H1 (cell line): ENCODE data around the gene BSN. TPM values are rescaled to one million over a fixed set of nuclear protein-coding genes. Genes with fewer than 3 reads are reported as not detected.

Experiments
- CTCF ChIA-PET: fragments of 300-600 bp; sonication (Branson Sonifier 250); formaldehyde crosslinking; loops from one replicate; lab custom pipeline; 2021; ENCODE audit not compliant: partially characterized antibody; lab: Charles Lee
- POLR2A ChIA-PET: fragments of 300-600 bp; sonication (Branson Sonifier 250); formaldehyde crosslinking; loops from one replicate; lab custom pipeline; 2021; ENCODE audit warnings: inconsistent platforms; ENCODE audit not compliant: partially characterized antibody; lab: Charles Lee
- DNase-seq, 2 experiments: peaks; one replicate each; pipeline versions ENCODE4 v3.0.0 to v3.0.0-alpha.2; 2010 to 2022; ENCODE audit warnings: low spot score in 2 of 2, low read depth in 1 of 2, mixed read lengths in 1 of 2
- FAIRE-seq: peaks from 2 replicates; lab custom pipeline; 2011; peaks lifted over from hg19 to GRCh38; lab: Jason Lieb, UNC
- H2AFZ ChIP-seq: 2 replicates; pipeline ENCODE4 v1.8.1; 2012; ENCODE audit warnings: low read length, inconsistent platforms
- H2AK5ac ChIP-seq: 2 replicates; pipeline ENCODE4 v1.6.1; 2013; ENCODE audit warnings: low read depth, low read length
- H2BK120ac ChIP-seq: replicated peaks from 2 replicates; pipeline ENCODE3; 2013; ENCODE audit warnings: low read depth, low read length, inconsistent platforms
- H2BK12ac ChIP-seq: 2 replicates; pipeline ENCODE4 v1.6.1; 2013; ENCODE audit warnings: low read depth, low read length
- H2BK15ac ChIP-seq: 2 replicates; pipeline ENCODE4 v1.6.1; 2013; ENCODE audit warnings: low read length
- H2BK20ac ChIP-seq: 2 replicates; pipeline ENCODE4 v1.6.1; 2013; ENCODE audit warnings: low read length
- H2BK5ac ChIP-seq: 2 replicates; pipeline ENCODE4 v1.6.1; 2013; ENCODE audit warnings: low read depth, low read length
- H3K14ac ChIP-seq: 2 replicates; pipeline ENCODE4 v1.6.1; 2013; ENCODE audit warnings: inconsistent platforms; ENCODE audit not compliant: insufficient read length
- H3K18ac ChIP-seq: 2 replicates; pipeline ENCODE4 v1.6.1; 2013; ENCODE audit warnings: low read length; ENCODE audit errors: extremely low read depth
- H3K23ac ChIP-seq: 2 replicates; pipeline ENCODE4 v1.6.1; 2013; ENCODE audit warnings: inconsistent platforms; ENCODE audit not compliant: insufficient read length
- H3K23me2 ChIP-seq: 2 replicates; pipeline ENCODE4 v1.6.1; 2013; ENCODE audit warnings: low read depth, low read length
- H3K27ac ChIP-seq: 2 replicates; pipeline ENCODE4 v1.6.1; 2011; ENCODE audit warnings: low read depth, low read length, inconsistent platforms
- H3K27me3 ChIP-seq, 4 experiments: replicated peaks in 1 of 4; 1 replicate in 1 of 4; 2 replicates in 3 of 4; pipeline versions ENCODE4 v1.6.1 to v1.8.1; 2011 to 2013; ENCODE audit warnings: low read length in 3 of 4, mild to moderate bottlenecking in 3 of 4, inconsistent platforms in 2 of 4, mixed read lengths in 2 of 4, moderate library complexity in 1 of 4; ENCODE audit not compliant: control insufficient read depth in 3 of 4, insufficient read depth in 3 of 4; ENCODE audit errors: extremely low read depth in 1 of 4
- H3K36me3 ChIP-seq, 4 experiments: 2 replicates each; pipeline versions ENCODE4 v1.6.1 to v1.8.1; 2011 to 2013; ENCODE audit warnings: mild to moderate bottlenecking in 4 of 4, low read length in 3 of 4, moderate library complexity in 2 of 4, control low read depth in 1 of 4, inconsistent platforms in 1 of 4; ENCODE audit not compliant: insufficient read depth in 4 of 4, control insufficient read depth in 2 of 4
- H3K4ac ChIP-seq: replicated peaks from 2 replicates; pipeline ENCODE3; 2013; ENCODE audit warnings: low read length, low read depth, mixed read lengths, inconsistent platforms; ENCODE audit not compliant: insufficient read length
- H3K4me1 ChIP-seq, 4 experiments: replicated peaks in 1 of 4; 1 replicate in 1 of 4; 2 replicates in 3 of 4; pipeline versions ENCODE4 v1.6.1 to v1.8.1; 2011 to 2013; ENCODE audit warnings: low read length in 3 of 4, inconsistent platforms in 2 of 4, mixed read lengths in 1 of 4; ENCODE audit not compliant: insufficient read depth in 4 of 4, control insufficient read depth in 3 of 4
- H3K4me2 ChIP-seq, 2 experiments: 2 replicates each; pipeline versions ENCODE4 v1.6.1 to v1.8.1; 2011 to 2013; ENCODE audit warnings: low read depth in 2 of 2, low read length in 2 of 2, control low read depth in 1 of 2, inconsistent platforms in 1 of 2, mild to moderate bottlenecking in 1 of 2; ENCODE audit not compliant: insufficient read depth in 1 of 2
- H3K4me3 ChIP-seq, 4 experiments: fragments of 200-600, 300-600 bp in 1 of 4; sonication (generic), shearing (Covaris generic), sonication (Bioruptor Twin) in 1 of 4; 2 replicates each; pipeline versions ENCODE4 v1.5.1 to v1.8.1; 2011 to 2016; ENCODE audit warnings: low read length in 4 of 4, low read depth in 3 of 4, control low read depth in 2 of 4, inconsistent platforms in 2 of 4, mild to moderate bottlenecking in 2 of 4, mixed read lengths in 1 of 4, moderate library complexity in 1 of 4; ENCODE audit not compliant: insufficient read depth in 2 of 4; ENCODE audit errors: extremely low read depth in 1 of 4
- H3K56ac ChIP-seq: replicated peaks from 2 replicates; pipeline ENCODE3; 2013; ENCODE audit warnings: low read depth, mild to moderate bottlenecking, mixed read lengths, low read length, inconsistent platforms; ENCODE audit not compliant: insufficient read length
- H3K79me1 ChIP-seq: 2 replicates; pipeline ENCODE4 v1.6.1; 2013; ENCODE audit warnings: low read depth, low read length, control low read depth
- H3K79me2 ChIP-seq, 2 experiments: 2 replicates each; pipeline versions ENCODE4 v1.6.1 to v1.8.1; 2012 to 2013; ENCODE audit warnings: low read length in 2 of 2, mild to moderate bottlenecking in 2 of 2, inconsistent platforms in 1 of 2; ENCODE audit not compliant: insufficient read depth in 2 of 2, control insufficient read depth in 1 of 2
- H3K9ac ChIP-seq, 4 experiments: replicated peaks in 1 of 4; 1 replicate in 1 of 4; 2 replicates in 3 of 4; pipeline versions ENCODE4 v1.6.1 to v1.8.1; 2011 to 2013; ENCODE audit warnings: low read depth in 3 of 4, low read length in 3 of 4, control low read depth in 2 of 4, mild to moderate bottlenecking in 2 of 4, moderate library complexity in 2 of 4, inconsistent platforms in 1 of 4; ENCODE audit errors: extremely low read depth in 1 of 4
- H3K9me3 ChIP-seq, 2 experiments: 2 replicates each; pipeline versions ENCODE4 v1.6.1 to v1.8.1; 2012 to 2013; ENCODE audit warnings: mild to moderate bottlenecking in 2 of 2, moderate library complexity in 2 of 2, control low read depth in 1 of 2, inconsistent platforms in 1 of 2, low read depth in 1 of 2, low read length in 1 of 2, mixed read lengths in 1 of 2; ENCODE audit not compliant: insufficient read depth in 2 of 2
- H4K20me1 ChIP-seq, 2 experiments: replicated peaks in 1 of 2; 2 replicates each; pipeline versions ENCODE3 to v1.8.1; 2011 to 2013; ENCODE audit warnings: inconsistent platforms in 2 of 2, low read length in 2 of 2, mild to moderate bottlenecking in 1 of 2; ENCODE audit not compliant: insufficient read depth in 2 of 2, control insufficient read depth in 1 of 2
- H4K5ac ChIP-seq: 2 replicates; pipeline ENCODE4 v1.6.1; 2013; ENCODE audit warnings: low read length, low read depth, mixed read lengths, inconsistent platforms; ENCODE audit not compliant: insufficient read length
- H4K8ac ChIP-seq: 2 replicates; pipeline ENCODE4 v1.8.0; 2013; ENCODE audit warnings: mild to moderate bottlenecking, moderate library complexity, low read length, inconsistent platforms; ENCODE audit not compliant: insufficient read depth; ENCODE audit errors: extremely low read depth
- H4K91ac ChIP-seq: replicated peaks from 2 replicates; pipeline ENCODE3; 2013; ENCODE audit warnings: low read length, mixed read lengths, inconsistent platforms; ENCODE audit not compliant: insufficient read length
- BCL11A ChIP-seq, 2 experiments: IDR thresholded peaks; one replicate each; pipeline ENCODE4 v1.6.1; 2011; ENCODE audit warnings: low read depth in 2 of 2, low read length in 2 of 2, mild to moderate bottlenecking in 2 of 2
- CTBP2 ChIP-seq: IDR thresholded peaks from 2 replicates; pipeline ENCODE4 v1.7.0; 2011; ENCODE audit warnings: borderline replicate concordance, mild to moderate bottlenecking, moderate library complexity, mixed read lengths, low read length; ENCODE audit not compliant: insufficient read depth, insufficient read length
- CTCF ChIP-seq, 3 experiments: IDR thresholded peaks; 1 replicate in 2 of 3; 2 replicates in 1 of 3; pipeline versions ENCODE4 v1.5.1 to v1.6.1; 2011; ENCODE audit warnings: low read length in 3 of 3, mild to moderate bottlenecking in 3 of 3, inconsistent platforms in 2 of 3, low read depth in 1 of 3, moderate library complexity in 1 of 3; ENCODE audit not compliant: insufficient read depth in 1 of 3; ENCODE audit errors: control extremely low read depth in 1 of 3
- EP300 ChIP-seq, 2 experiments: IDR thresholded peaks; 1 replicate in 1 of 2; 2 replicates in 1 of 2; pipeline ENCODE4 v1.6.1; 2011 to 2012; ENCODE audit warnings: low read depth in 2 of 2, low read length in 2 of 2, mild to moderate bottlenecking in 2 of 2, borderline replicate concordance in 1 of 2, inconsistent platforms in 1 of 2, moderate library complexity in 1 of 2
- FOSL1 ChIP-seq: IDR thresholded peaks from 2 replicates; pipeline ENCODE4 v1.6.1; 2011; ENCODE audit warnings: mild to moderate bottlenecking, low read depth, low read length, moderate library complexity; ENCODE audit not compliant: insufficient read depth
- HDAC6 ChIP-seq: IDR thresholded peaks from one replicate; pipeline ENCODE4 v1.7.1; 2012; ENCODE audit warnings: low read depth, mild to moderate bottlenecking, inconsistent platforms, low read length, moderate library complexity
- RXRA ChIP-seq: IDR thresholded peaks from 2 replicates; pipeline ENCODE4 v1.6.1; 2011; ENCODE audit warnings: low read depth, mild to moderate bottlenecking, low read length, moderate library complexity; ENCODE audit not compliant: insufficient read depth
- SP1 ChIP-seq: IDR thresholded peaks from 2 replicates; pipeline ENCODE4 v1.6.1; 2011; ENCODE audit warnings: low read depth, low read length
- TAF7 ChIP-seq: optimal IDR thresholded peaks from 2 replicates; pipeline ENCODE3; 2011; ENCODE audit warnings: low read depth, mild to moderate bottlenecking, inconsistent platforms, low read length, moderate library complexity, borderline replicate concordance
- WGBS, 2 experiments: shearing (Covaris generic) in 1 of 2; methylation state at CpG; one replicate each; pipeline versions ENCODE4 v1.1.6 to v1.1.7; 2013 to 2015; ENCODE audit warnings: low lambda C conversion rate in 2 of 2, mixed read lengths in 2 of 2, inconsistent platforms in 1 of 2, low coverage in 1 of 2, missing lambda C conversion rate in 1 of 2; ENCODE audit not compliant: insufficient replicate concordance in 2 of 2, insufficient coverage in 1 of 2, insufficient read length in 1 of 2; ENCODE audit errors: extremely low coverage in 1 of 2, missing lambda C conversion rate in 1 of 2; 5-methylcytosine and 5-hydroxymethylcytosine counted together
- polyA plus RNA-seq, 7 experiments: library from polyadenylated mRNA; depleted of rRNA in 3 of 7; stranded (reverse) in 5 of 7; unstranded in 2 of 7; fragments of >200 nt in 5 of 7; fragments of 200-250 nt in 2 of 7; gene quantifications; 1 replicate in 5 of 7; 2 replicates in 1 of 7; 4 replicates in 1 of 7; pipeline versions ENCODE4 v1.2.1 to v1.2.3, GENCODE V29; 2011 to 2013; ENCODE audit warnings: missing spikeins in 2 of 7, mixed read lengths in 2 of 7
- total RNA-seq: library from RNA; stranded (reverse); fragmentation: NEBNext Ultra II Directional; extraction: Animal tissue kit (Norgen Biotek cat#: 25700); gene quantifications from 2 replicates; pipeline ENCODE4 v1.2.1, GENCODE V29; 2021
- TF ChIP-seq, protein P1 (sequence below): IDR thresholded peaks from 2 replicates; pipeline ENCODE4 v1.6.1; 2012; ENCODE audit warnings: inconsistent platforms

The BSN gene
- total and polyA plus RNA-seq, 2 of the 8 experiments (the other 6 are each of a cell fraction or from before 2014, with no cell fraction given): 0.60 to 3.0 TPM

DNA sequence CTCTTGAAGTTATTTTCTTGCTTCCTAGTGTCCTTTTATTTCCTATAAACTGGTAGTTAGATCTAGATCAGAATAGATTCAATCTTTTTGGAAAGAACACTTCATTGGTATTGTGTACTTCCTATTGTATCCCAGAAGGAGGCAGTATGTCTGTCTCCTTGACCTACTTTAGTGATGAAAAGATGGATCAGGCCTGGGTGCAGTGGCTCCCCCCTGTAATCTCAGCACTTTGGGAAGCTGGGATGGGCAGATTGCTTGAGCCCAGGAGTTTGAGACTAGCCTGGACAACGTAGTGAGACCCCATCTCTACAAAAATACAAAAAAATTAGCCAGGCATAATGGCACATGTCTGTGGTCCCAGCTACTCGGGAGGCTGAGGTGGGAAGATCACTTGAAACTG lies 12.0 kb downstream of the BSN start:
- H3K4me1 ChIP-seq: peaks cover 0 to 12% (median 6%) of the 10 kb centered on the region in 4 experiments; a peak in 5 of 7 replicates
- H3K9ac ChIP-seq: no peak overlapping the region
- H2AK5ac ChIP-seq: no peak overlapping the region
- no peaks in the 10 kb centered on the region for H3K79me2 ChIP-seq
- H3K4me3 ChIP-seq: no peak overlapping the region
- no peak overlapping the region for H2BK12ac ChIP-seq
- H3K9me3 ChIP-seq: no peaks in the 10 kb centered on the region
- FAIRE-seq (peak; percentile 91), DNase-seq (no peak)
- H2AFZ ChIP-seq: no peak overlapping the region
- H3K23me2 ChIP-seq: 0 out of 2 replicates have a peak, but pooled peaks cover 2% of the 10 kb centered on the region
- no peaks in the 10 kb centered on the region for H3K27me3 ChIP-seq
- ChIA-PET POLR2A (interaction anchor here (1.0 kb wide), 1 partner anchor 110 kb away, joined by 3 read pairs; no protein-coding TSS in a partner anchor), CTCF (interaction anchor here (0.6 to 10.9 kb wide), 24 partner anchors 8 to 350 kb away, joined by 3 to 101 read pairs (median 4); no protein-coding TSS in a partner anchor)
- no peak overlapping the region for H3K56ac ChIP-seq
- H2BK5ac ChIP-seq: no peak overlapping the region
- H2BK15ac ChIP-seq: no peak overlapping the region
- no peak overlapping the region for H3K18ac ChIP-seq
- no peak overlapping the region for H3K4ac ChIP-seq
- no peak overlapping the region for H3K14ac ChIP-seq
- no peak overlapping the region for H4K5ac ChIP-seq
- H3K23ac ChIP-seq: no peak overlapping the region
- no peak overlapping the region; the same call in 1 of the 2 replicates for H4K8ac ChIP-seq
- H3K4me2 ChIP-seq: no peak overlapping the region
- H2BK20ac ChIP-seq: no peak overlapping the region
- no peak overlapping the region for H3K27ac ChIP-seq
- WGBS, 2 experiments: 93% methylated on average over 2 of the region's 2 CpGs; no CpG with 5 or more reads in 1 of the 2 experiments
- no peaks in the 10 kb centered on the region for H4K20me1 ChIP-seq
- no peaks in the 10 kb centered on the region for H3K79me1 ChIP-seq
- H3K36me3 ChIP-seq: no peaks in the 10 kb centered on the region
- H4K91ac ChIP-seq: no peak overlapping the region
- no peak overlapping the region for H2BK120ac ChIP-seq
- peak in 2 of 3 experiments; percentile 42 to 69; a peak in 3 of 4 replicates for TF ChIP-seq CTCF (IDR thresholded peaks at IDR 0.05; ENCODE audit: control extremely low read depth in 1 of 3, insufficient read depth in 1 of 3, low read depth in 1 of 3, low read length in 3 of 3)
- no peak for TF ChIP-seq BCL11A (IDR thresholded peaks at IDR 0.05; ENCODE audit: low read depth in 2 of 2, low read length in 2 of 2)
- no peak for TF ChIP-seq CTBP2
- no peak for TF ChIP-seq FOSL1
- TF ChIP-seq HDAC6: no peak
- TF ChIP-seq TAF7: no peak
- no peak for TF ChIP-seq RXRA
- TF ChIP-seq, protein P1, sequence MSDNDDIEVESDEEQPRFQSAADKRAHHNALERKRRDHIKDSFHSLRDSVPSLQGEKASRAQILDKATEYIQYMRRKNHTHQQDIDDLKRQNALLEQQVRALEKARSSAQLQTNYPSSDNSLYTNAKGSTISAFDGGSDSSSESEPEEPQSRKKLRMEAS: no peak
- no peak for TF ChIP-seq EP300 (IDR thresholded peaks at IDR 0.05; ENCODE audit: borderline replicate concordance in 1 of 2, low read depth in 2 of 2, low read length in 2 of 2)
- no peak for TF ChIP-seq SP1
